IMR-90 (cell line): ENCODE data around the gene AKIRIN2. TPM values are rescaled to one million over a fixed set of nuclear protein-coding genes. Genes with fewer than 3 reads are reported as not detected.

Source experiments
- ATAC-seq: fragments of 200-7000 bp; cut with Tn5 transposase; 2 replicates; pipeline ENCODE4 v1.9.1; 2020; ENCODE audit warnings: low read depth, mild to moderate bottlenecking, moderate library complexity
- BruUV-seq: library from RNA; stranded (reverse); fragments of 400-500 nt; replicated peaks from 2 replicates; lab custom pipeline; 2021; lab: Mats Ljungman, UMichigan
- CTCF ChIA-PET: fragments of 300-600 bp; formaldehyde crosslinking; extraction: SDS; loops from one replicate; lab custom pipeline; 2021; ENCODE audit warnings: antibody characterized with exemption; lab: Yijun Ruan, JAX
- POLR2A ChIA-PET: fragments of 300-600 bp; sonication (Branson Sonifier 250); formaldehyde crosslinking; loops from one replicate; lab custom pipeline; 2022; ENCODE audit warnings: antibody characterized with exemption; ENCODE audit not compliant: unreplicated experiment; lab: Charles Lee
- DNase-seq: peaks from one replicate; pipeline ENCODE4 v3.0.0; 2013
- H2AFZ ChIP-seq: replicated peaks from 2 replicates; pipeline ENCODE3; 2013; ENCODE audit warnings: low read length, mild to moderate bottlenecking; ENCODE audit not compliant: poor library complexity
- H2AK5ac ChIP-seq: 2 replicates; pipeline ENCODE4 v1.6.1; 2013; ENCODE audit warnings: low read depth, low read length, inconsistent platforms
- H2AK9ac ChIP-seq: replicated peaks from 2 replicates; pipeline ENCODE3; 2013; ENCODE audit warnings: mild to moderate bottlenecking, low read depth, low read length, moderate library complexity; ENCODE audit not compliant: poor library complexity
- H2BK120ac ChIP-seq: 2 replicates; pipeline ENCODE4 v1.6.1; 2013; ENCODE audit warnings: low read depth, low read length, inconsistent platforms
- H2BK15ac ChIP-seq: 3 replicates; pipeline ENCODE4 v1.6.1; 2013; ENCODE audit warnings: low read depth, low read length, inconsistent platforms
- H2BK20ac ChIP-seq: 2 replicates; pipeline ENCODE4 v1.6.1; 2013; ENCODE audit warnings: low read depth, mild to moderate bottlenecking, inconsistent platforms, low read length, moderate library complexity
- H2BK5ac ChIP-seq: 2 replicates; pipeline ENCODE4 v1.6.1; 2013; ENCODE audit warnings: mild to moderate bottlenecking, low read depth, low read length, inconsistent platforms; ENCODE audit not compliant: poor library complexity, severe bottlenecking
- H3K14ac ChIP-seq: replicated peaks from 2 replicates; pipeline ENCODE4 v1.6.1; 2013; ENCODE audit warnings: low read depth, low read length, inconsistent platforms
- H3K18ac ChIP-seq: 2 replicates; pipeline ENCODE4 v1.6.1; 2013; ENCODE audit warnings: low read depth, low read length, control low read depth
- H3K23ac ChIP-seq: 2 replicates; pipeline ENCODE4 v1.6.1; 2013; ENCODE audit warnings: low read depth, low read length, inconsistent platforms
- H3K27ac ChIP-seq: 2 replicates; pipeline ENCODE4 v1.5.1; 2013; ENCODE audit warnings: mild to moderate bottlenecking, control low read depth, low read length; ENCODE audit not compliant: insufficient read depth
- H3K27me3 ChIP-seq: 2 replicates; pipeline ENCODE4 v1.6.1; 2013; ENCODE audit warnings: low read length; ENCODE audit not compliant: control insufficient read depth, insufficient read depth
- H3K36me3 ChIP-seq: 2 replicates; pipeline ENCODE4 v1.6.1; 2013; ENCODE audit warnings: low read length, mixed read lengths; ENCODE audit not compliant: control insufficient read depth, insufficient read depth
- H3K4ac ChIP-seq: 2 replicates; pipeline ENCODE4 v1.6.1; 2013; ENCODE audit warnings: low read depth, low read length, inconsistent platforms
- H3K4me1 ChIP-seq: 2 replicates; pipeline ENCODE4 v1.6.1; 2013; ENCODE audit warnings: low read length, mixed read lengths; ENCODE audit not compliant: control insufficient read depth, insufficient read depth
- H3K4me2 ChIP-seq: 2 replicates; pipeline ENCODE4 v1.6.1; 2013; ENCODE audit warnings: low read depth, mild to moderate bottlenecking, control low read depth, low read length, moderate library complexity
- H3K4me3 ChIP-seq: 2 replicates; pipeline ENCODE4 v1.5.1; 2013; ENCODE audit warnings: low read depth, mild to moderate bottlenecking, control low read depth, low read length, moderate library complexity; ENCODE audit not compliant: insufficient read depth
- H3K56ac ChIP-seq: 2 replicates; pipeline ENCODE4 v1.6.1; 2013; ENCODE audit warnings: low read length, inconsistent platforms; ENCODE audit not compliant: insufficient read depth; ENCODE audit errors: extremely low read depth
- H3K79me1 ChIP-seq, 2 experiments: 2 replicates each; pipeline ENCODE4 v1.6.1; 2013; ENCODE audit warnings: low read length in 2 of 2, inconsistent platforms in 1 of 2, low read depth in 1 of 2
- H3K9ac ChIP-seq: 2 replicates; pipeline ENCODE4 v1.6.1; 2013; ENCODE audit warnings: low read depth, low read length, control low read depth
- H3K9me1 ChIP-seq: 2 replicates; pipeline ENCODE4 v1.6.1; 2013; ENCODE audit warnings: low read length, inconsistent platforms; ENCODE audit not compliant: insufficient read depth
- H3K9me3 ChIP-seq: 2 replicates; pipeline ENCODE4 v1.6.1; 2013; ENCODE audit warnings: low read length; ENCODE audit not compliant: control insufficient read depth, insufficient read depth
- H4K20me1 ChIP-seq: 2 replicates; pipeline ENCODE4 v1.6.1; 2013; ENCODE audit warnings: low read length, inconsistent platforms; ENCODE audit not compliant: insufficient read depth
- H4K5ac ChIP-seq: 2 replicates; pipeline ENCODE4 v1.6.1; 2013; ENCODE audit warnings: mild to moderate bottlenecking, low read depth, low read length, control low read depth
- H4K8ac ChIP-seq, 2 experiments: 2 replicates each; pipeline ENCODE4 v1.6.1; 2013; ENCODE audit warnings: low read depth in 2 of 2, low read length in 2 of 2, control low read depth in 1 of 2, inconsistent platforms in 1 of 2
- H4K91ac ChIP-seq: 2 replicates; pipeline ENCODE4 v1.6.1; 2013; ENCODE audit warnings: low read depth, low read length, inconsistent platforms; ENCODE audit not compliant: insufficient read depth
- MAZ ChIP-seq: IDR thresholded peaks from 2 replicates; pipeline ENCODE4 v1.6.1; 2012; ENCODE audit warnings: low read depth, mild to moderate bottlenecking, low read length, improper control_type of control experiment, moderate library complexity, borderline replicate concordance
- POLR2A ChIP-seq: IDR thresholded peaks from 2 replicates; pipeline ENCODE4 v1.6.1; 2012; ENCODE audit warnings: mild to moderate bottlenecking, low read depth, low read length
- RAD21 ChIP-seq: IDR thresholded peaks from 2 replicates; pipeline ENCODE4 v1.6.1; 2012; ENCODE audit warnings: low read length, improper control_type of control experiment
- SMC3 ChIP-seq: fragments of 150-350 bp; IDR thresholded peaks from 2 replicates; pipeline ENCODE4 v1.6.1; 2016; ENCODE audit warnings: low read depth, mild to moderate bottlenecking, antibody characterized with exemption, low read length, moderate library complexity
- USF2 ChIP-seq: fragments of 150-350 bp; IDR thresholded peaks from 2 replicates; pipeline ENCODE4 v1.6.1; 2017; ENCODE audit warnings: mild to moderate bottlenecking, antibody characterized with exemption, low read length, low read depth
- WGBS, 2 experiments: methylation state at CpG; one replicate each; pipeline versions ENCODE4 v1.1.5 to v1.1.7; 2013; ENCODE audit warnings: missing lambda C conversion rate in 2 of 2; ENCODE audit not compliant: insufficient read length in 1 of 2; ENCODE audit errors: extremely low coverage in 2 of 2; 5-methylcytosine and 5-hydroxymethylcytosine counted together
- dilution Hi-C: fragments of 300-500 bp; cut with HindIII; formaldehyde crosslinking; loops from one replicate; pipeline ENCODE4 v1.14.3; 2018; ENCODE audit warnings: low sequenced_read_pairs; ENCODE audit not compliant: unreplicated experiment
- in situ Hi-C: fragments of 300-500 bp; cut with MboI; formaldehyde crosslinking; loops from 3 replicates; pipeline ENCODE4 v1.14.3; 2019; ENCODE audit warnings: low sequenced_read_pairs, inconsistent platforms, mixed read lengths
- intact Hi-C: fragments of 100-400 bp; cut with micrococcal nuclease; formaldehyde crosslinking; loops from 2 replicates; pipeline ENCODE4 v1.10.0; 2022
- polyA plus RNA-seq, 3 experiments: library from polyadenylated mRNA; depleted of rRNA; stranded (reverse); fragments of >200 nt; gene quantifications; 2 replicates each; pipeline ENCODE4 v1.2.3, GENCODE V29; 2012; ENCODE audit warnings: low replicate concordance in 1 of 3
- total RNA-seq: library from RNA; depleted of rRNA; stranded (reverse); fragments of >200 nt; gene quantifications from 2 replicates; pipeline ENCODE4 v1.2.3, GENCODE V29; 2012

AKIRIN2 gene
- total and polyA plus RNA-seq, 2 of the 4 experiments (the other 2 are of a cell fraction) = 7.9 to 26.6 TPM

DNA sequence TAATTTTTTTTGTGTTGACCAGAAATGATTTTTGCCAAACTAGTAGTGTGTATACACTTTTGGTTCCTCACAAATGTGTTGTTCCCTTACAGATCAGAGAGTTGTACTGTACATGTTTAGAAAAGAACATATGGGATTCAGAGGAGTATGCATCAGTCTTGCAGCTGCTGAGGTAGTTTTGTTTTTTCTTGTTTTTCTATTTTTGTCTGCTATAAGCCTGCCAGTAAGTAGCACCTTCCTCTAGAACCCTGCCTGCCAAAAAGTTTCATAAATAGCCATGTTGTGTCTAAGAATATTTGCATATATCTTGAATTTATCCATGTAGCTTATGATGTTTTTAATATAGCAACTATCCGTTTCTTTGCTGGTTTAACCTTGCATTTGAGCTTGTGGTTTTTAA lies 65.7 kb downstream of the AKIRIN2 start:
- Histone ChIP-seq H2BK15ac (no peak overlapping the region), H3K4ac (no peak overlapping the region), H3K9ac (no peak overlapping the region), H3K27ac (no peak overlapping the region), H3K9me3 (no peaks in the 10 kb centered on the region), H4K5ac (no peak overlapping the region), H2AK5ac (no peak overlapping the region), H3K9me1 (peaks cover 3% of the 10 kb centered on the region; the same call in 1 of the 2 replicates), H3K79me1 (no peaks in the 10 kb centered on the region), H3K23ac (no peak overlapping the region), H2BK5ac (no peak overlapping the region), H3K27me3 (no peaks in the 10 kb centered on the region), H2AK9ac (no peak overlapping the region), H3K56ac (no peak overlapping the region), H4K20me1 (no peaks in the 10 kb centered on the region), H3K14ac (no peak overlapping the region), H2AFZ (no peak overlapping the region), H4K91ac (no peak overlapping the region), H2BK20ac (no peak overlapping the region), H4K8ac (no peak overlapping the region), H3K4me3 (no peak overlapping the region), H3K4me2 (no peak overlapping the region), H3K18ac (no peak overlapping the region), H3K4me1 (no peaks in the 10 kb centered on the region), H3K36me3 (peaks cover 5% of the 10 kb centered on the region), H2BK120ac (no peak overlapping the region)
- TF ChIP-seq POLR2A (no peak), RAD21 (no peak), MAZ (no peak), SMC3 (no peak), USF2 (no peak)
- dilution Hi-C loops = no loop called here
- in situ Hi-C loops = no loop called here
- no CpG with 5 or more reads among the region's 1 CpG for WGBS, 2 experiments
- POLR2A ChIA-PET = no interaction called here
- no peak for DNase-seq
- CTCF ChIA-PET = interaction anchor here (1.8 kb wide), 1 partner anchor 9 kb away, joined by 4 read pairs; no protein-coding TSS in a partner anchor
- intact Hi-C loops = no loop called here
- no peak for ATAC-seq
- BruUV-seq = no TSS peak
